Skeletal muscle cell (primary cell): ENCODE data around the gene CAPZA3.
"Not testable (repeated sequence)": the region's sequence is repeated elsewhere in the genome, so short reads cannot be mapped to it uniquely, and the experiment has no call there.

Experiments
- DNase-seq: peaks from one replicate; pipeline ENCODE4 v3.0.0-alpha.2; 2010; ENCODE audit warnings: low read depth
- H3K4me3 ChIP-seq: 2 replicates; pipeline ENCODE4 v1.5.1; 2011; ENCODE audit warnings: low read depth, mild to moderate bottlenecking, control low read depth, low read length, moderate library complexity

Gene CAPZA3

GRCh38 chr12:18752280-18752920 is 14.5 kb downstream of the CAPZA3 start:
- no peak overlapping the region for H3K4me3 ChIP-seq
- peak; percentile 96 for DNase-seq

GRCh38 chr12:18752947-18753346 is 15.0 kb downstream of the CAPZA3 start:
- no peak overlapping the region for H3K4me3 ChIP-seq
- no peak for DNase-seq

- no peak overlapping the region for H3K4me3 ChIP-seq
- DNase-seq: no peak
These were observed 15.7 kb downstream of the CAPZA3 start for GRCh38 chr12:18753481-18754123.

GRCh38 chr12:18754124-18754707 is 16.3 kb downstream of the CAPZA3 start:
- DNase-seq: no peak
- no peak overlapping the region for H3K4me3 ChIP-seq

GRCh38 chr12:18755341-18755740 is 17.4 kb downstream of the CAPZA3 start:
- H3K4me3 ChIP-seq: no peak overlapping the region
- no peak for DNase-seq

- H3K4me3 ChIP-seq, DNase-seq: not testable (repeated sequence)
These were observed 28.6 kb downstream of the CAPZA3 start for GRCh38 chr12:18766479-18766878.

GRCh38 chr12:18782827-18783226 is 44.9 kb downstream of the CAPZA3 start:
- H3K4me3 ChIP-seq: no peak overlapping the region
- no peak for DNase-seq

- not testable (repeated sequence) for H3K4me3 ChIP-seq, DNase-seq
These were observed 47.5 kb downstream of the CAPZA3 start for GRCh38 chr12:18785465-18785864.
